Endothelial cell of umbilical vein (primary cell): ENCODE measurements around the gene DNAJC19. TPM values are rescaled to one million over a fixed set of nuclear protein-coding genes. Genes with fewer than 3 reads are reported as not detected.
"Not testable (repeated sequence)": the region's sequence is repeated elsewhere in the genome, so short reads cannot be mapped to it uniquely, and the experiment has no call there.

Experiments
- BruUV-seq: library from RNA; stranded (reverse); fragments of 400-500 nt; replicated peaks from 2 replicates; lab custom pipeline; 2021; lab: Mats Ljungman, UMichigan
- CTCF ChIA-PET: fragments of 300-600, 350-600 bp; sonication (Branson Sonifier 250); formaldehyde crosslinking; loops from one replicate; lab custom pipeline; 2021; ENCODE audit warnings: antibody characterized with exemption, inconsistent platforms; lab: Charles Lee
- POLR2A ChIA-PET: fragments of 300-600, 350-600 bp; sonication (Branson Sonifier 250); formaldehyde crosslinking; loops from one replicate; lab custom pipeline; 2021; ENCODE audit warnings: antibody characterized with exemption, inconsistent platforms; lab: Charles Lee
- DNase-seq: peaks from one replicate; pipeline ENCODE4 v3.0.0-alpha.2; 2011; ENCODE audit warnings: low read depth, low spot score
- FAIRE-seq: peaks from 2 replicates; lab custom pipeline; 2011; peaks lifted over from hg19 to GRCh38; lab: Jason Lieb, UNC
- H2AFZ ChIP-seq: 2 replicates; pipeline ENCODE4 v1.6.0; 2012; ENCODE audit warnings: low read depth, low read length, control low read depth, inconsistent platforms
- H3K27ac ChIP-seq: 2 replicates; pipeline ENCODE4 v1.5.1; 2011; ENCODE audit warnings: low read depth, mild to moderate bottlenecking, control low read depth, low read length, moderate library complexity; ENCODE audit not compliant: insufficient read depth
- H3K27me3 ChIP-seq, 2 experiments: 2 replicates each; pipeline versions ENCODE4 v1.6.0 to v1.6.1; 2011; ENCODE audit warnings: low read length in 2 of 2, mixed read lengths in 1 of 2; ENCODE audit not compliant: control insufficient read depth in 2 of 2, insufficient read depth in 2 of 2
- H3K36me3 ChIP-seq, 2 experiments: 2 replicates in 1 of 2; 3 replicates in 1 of 2; pipeline ENCODE4 v1.5.1; 2011; ENCODE audit warnings: low read length in 2 of 2, mild to moderate bottlenecking in 1 of 2, moderate library complexity in 1 of 2; ENCODE audit not compliant: control insufficient read depth in 2 of 2, insufficient read depth in 2 of 2; ENCODE audit errors: extremely low read depth in 1 of 2
- H3K4me1 ChIP-seq: 3 replicates; pipeline ENCODE4 v1.5.1; 2011; ENCODE audit warnings: mild to moderate bottlenecking, low read length; ENCODE audit not compliant: control insufficient read depth, insufficient read depth; ENCODE audit errors: extremely low read depth
- H3K4me2 ChIP-seq: 2 replicates; pipeline ENCODE4 v1.6.1; 2011; ENCODE audit warnings: low read length, control low read depth, mixed read lengths; ENCODE audit not compliant: insufficient read depth
- H3K4me3 ChIP-seq, 3 experiments: fragments of 200-600 bp in 1 of 3; sonication (generic), shearing (Covaris generic) in 1 of 3; replicated peaks in 1 of 3; 2 replicates each; pipeline ENCODE4 v1.5.1; 2011 to 2016; ENCODE audit warnings: control low read depth in 3 of 3, low read length in 3 of 3, mild to moderate bottlenecking in 2 of 3, inconsistent platforms in 1 of 3, low read depth in 1 of 3, moderate library complexity in 1 of 3; ENCODE audit not compliant: insufficient read depth in 1 of 3
- H3K79me2 ChIP-seq: 2 replicates; pipeline ENCODE4 v1.6.0; 2012; ENCODE audit warnings: low read length, inconsistent platforms; ENCODE audit not compliant: control insufficient read depth, insufficient read depth
- H3K9ac ChIP-seq: replicated peaks from 2 replicates; pipeline ENCODE3; 2011; ENCODE audit warnings: low read length, control low read depth; ENCODE audit not compliant: insufficient read depth; ENCODE audit errors: extremely low read depth
- H3K9me1 ChIP-seq: replicated peaks from 3 replicates; pipeline ENCODE4 v1.6.0; 2011; ENCODE audit warnings: mild to moderate bottlenecking, low read length; ENCODE audit not compliant: control insufficient read depth, insufficient read depth; ENCODE audit errors: extremely low read depth
- H3K9me3 ChIP-seq: replicated peaks from 2 replicates; pipeline ENCODE4 v1.5.1; 2012; ENCODE audit warnings: low read length, inconsistent platforms; ENCODE audit not compliant: control insufficient read depth, insufficient read depth
- H4K20me1 ChIP-seq: replicated peaks from 2 replicates; pipeline ENCODE3; 2011; ENCODE audit warnings: mild to moderate bottlenecking, low read length; ENCODE audit not compliant: control insufficient read depth, insufficient read depth; ENCODE audit errors: extremely low read depth
- CTCF ChIP-seq, 2 donors: IDR thresholded peaks; 1 replicate in 1 of 2; 2 replicates in 1 of 2; pipeline ENCODE4 v1.5.1; 2011; ENCODE audit warnings: low read length in 2 of 2, mild to moderate bottlenecking in 2 of 2, moderate library complexity in 2 of 2, control low read depth in 1 of 2, inconsistent platforms in 1 of 2, low read depth in 1 of 2; ENCODE audit not compliant: insufficient read depth in 1 of 2; ENCODE audit errors: extremely low read depth in 1 of 2
- EZH2 ChIP-seq: IDR thresholded peaks from 2 replicates; pipeline ENCODE4 v1.6.1; 2012; ENCODE audit warnings: borderline replicate concordance, low read depth, mild to moderate bottlenecking, moderate library complexity, low read length, inconsistent platforms; ENCODE audit not compliant: severe bottlenecking
- FOS ChIP-seq: IDR thresholded peaks from 2 replicates; pipeline ENCODE4 v1.6.1; 2011; ENCODE audit warnings: mild to moderate bottlenecking, low read length, moderate library complexity, borderline replicate concordance; ENCODE audit not compliant: insufficient read depth
- GATA2 ChIP-seq: IDR thresholded peaks from 2 replicates; pipeline ENCODE4 v1.7.0; 2011; ENCODE audit warnings: low read depth, mild to moderate bottlenecking, moderate library complexity, mixed read lengths, low read length; ENCODE audit not compliant: insufficient read length, insufficient read depth
- JUN ChIP-seq: IDR thresholded peaks from 2 replicates; pipeline ENCODE4 v1.6.1; 2011; ENCODE audit warnings: borderline replicate concordance, low read depth; ENCODE audit not compliant: insufficient read length, insufficient read depth
- MAX ChIP-seq: IDR thresholded peaks from 2 replicates; pipeline ENCODE4 v1.6.1; 2011; ENCODE audit not compliant: insufficient read depth, insufficient read length
- MYC ChIP-seq: IDR thresholded peaks from one replicate; pipeline ENCODE4 v1.6.1; 2011; ENCODE audit warnings: mild to moderate bottlenecking, low read depth, low read length
- POLR2A ChIP-seq: IDR thresholded peaks from 2 replicates; pipeline ENCODE4 v1.6.1; 2012; ENCODE audit warnings: low read depth, mild to moderate bottlenecking, control low read depth, low read length
- POLR2AphosphoS5 ChIP-seq: IDR thresholded peaks from 2 replicates; pipeline ENCODE4 v1.6.1; 2012; ENCODE audit warnings: low read depth, mild to moderate bottlenecking, control low read depth, low read length, moderate library complexity; ENCODE audit not compliant: insufficient read depth
- dilution Hi-C: fragments of 300-500 bp; cut with MboI; formaldehyde crosslinking; loops from one replicate; pipeline ENCODE4 v1.15.0; 2019; ENCODE audit warnings: low sequenced_read_pairs; ENCODE audit not compliant: extremely low pct_ligation_motif_present
- intact Hi-C: fragments of 100-400 bp; cut with micrococcal nuclease; formaldehyde crosslinking; loops from one replicate; pipeline ENCODE4 v1.10.0; 2022
- polyA plus RNA-seq, 4 experiments: library from polyadenylated mRNA; depleted of rRNA in 3 of 4; stranded (reverse) in 3 of 4; unstranded in 1 of 4; fragments of >200 nt; gene quantifications; 2 replicates each; pipeline versions ENCODE4 v1.2.1 to v1.2.3, GENCODE V29; 2011 to 2012; ENCODE audit warnings: missing spikeins in 1 of 4
- total RNA-seq: library from RNA; stranded (reverse); gene quantifications from 2 replicates; pipeline ENCODE4 v1.2.3, GENCODE V29; 2021

The DNAJC19 gene
- total and polyA plus RNA-seq, 2 donors (not counting 3 experiments of a cell fraction or from before 2014, with no cell fraction given), result 32.6 to 50.6 TPM

- Histone ChIP-seq H2AFZ (no peak overlapping the region), H3K9me1 (no peaks in the 10 kb centered on the region), H3K27ac (no peak overlapping the region), H4K20me1 (no peaks in the 10 kb centered on the region), H3K4me1 (peaks cover 6% of the 10 kb centered on the region), H3K9me3 (no peaks in the 10 kb centered on the region), H3K9ac (no peak overlapping the region), H3K36me3 (peaks cover 0 to 4% of the 10 kb centered on the region in 2 experiments), H3K79me2 (peaks cover 4% of the 10 kb centered on the region), H3K27me3 (peaks cover 2 to 5% of the 10 kb centered on the region in 2 experiments), H3K4me2 (no peak overlapping the region), H3K4me3 (no peak overlapping the region)
- FAIRE-seq, result no peak
- DNase-seq, result no peak
- BruUV-seq, result no TSS peak
- ChIA-PET POLR2A (no interaction called here), CTCF (no interaction called here)
- dilution Hi-C loops (no loop called here), intact Hi-C loops (loop anchor here (5.0 to 10.0 kb wide), 3 partner anchors 75 to 727 kb away; partner anchors contain the start of genes FXR1, SOX2 and TTC14)
- TF ChIP-seq FOS (no peak), MYC (no peak), CTCF (IDR thresholded peaks at IDR 0.05; ENCODE audit: extremely low read depth in 1 of 2, insufficient read depth in 1 of 2, low read depth in 1 of 2, low read length in 2 of 2) (no peak), EZH2 (no peak), MAX (no peak), GATA2 (no peak), POLR2AphosphoS5 (no peak), POLR2A (no peak), JUN (no peak)
These were observed 2.2 kb downstream of the DNAJC19 start for GRCh38 chr3:180987344-180987743.

- dilution Hi-C loops, H3K27me3 ChIP-seq, H3K9me3 ChIP-seq, H3K79me2 ChIP-seq, H3K9ac ChIP-seq, FAIRE-seq, BruUV-seq, POLR2A ChIA-PET, H3K4me1 ChIP-seq, H3K36me3 ChIP-seq, CTCF ChIA-PET, H3K4me3 ChIP-seq, DNase-seq, H2AFZ ChIP-seq, H4K20me1 ChIP-seq, H3K4me2 ChIP-seq, H3K27ac ChIP-seq, H3K9me1 ChIP-seq: not testable (repeated sequence)
- intact Hi-C loops, result loop anchor here (5.0 to 10.0 kb wide), 3 partner anchors 74 to 728 kb away; partner anchors contain the start of genes FXR1, SOX2 and TTC14
These were observed 3.2 kb downstream of the DNAJC19 start for GRCh38 chr3:180986366-180986765.
